Right ventricle myocardium superior (tissue), 1 donor: ENCODE results near the gene TSG101. TPM values are rescaled to one million over a fixed set of nuclear protein-coding genes. Genes with fewer than 3 reads are reported as not detected.

Experiments used
- ATAC-seq: fragments of 200-7000 bp; cut with Tn5 transposase; one replicate; pipeline ENCODE4 v1.9.1; 2020; ENCODE audit warnings: mild to moderate bottlenecking; ENCODE audit not compliant: poor library complexity
- DNase-seq: peaks from one replicate; pipeline ENCODE4 v3.0.0-alpha.2; 2020
- intact Hi-C: fragments of 100-400 bp; cut with DNase I; formaldehyde crosslinking; loops from one replicate; pipeline ENCODE4 v1.11.2; 2022
- total RNA-seq: library from RNA; stranded (reverse); fragmentation: NEBNext Ultra II Directional; extraction: Animal tissue kit (Norgen Biotek cat#: 25700); gene quantifications from one replicate; pipeline ENCODE4 v1.2.1, GENCODE V29; 2021
- donor health status: DM: no; HTN: yes; CAD: no; lungs with severe emphysema.

The TSG101 gene
- total RNA-seq, 1 donor from 2014 or later: 56.2 TPM

GRCh38 chr11:18452927-18453326 is 73.8 kb downstream of the TSG101 start:
- intact Hi-C loops: no loop called here
- DNase-seq: no peak
- no peak for ATAC-seq

- intact Hi-C loops: no loop called here
- no peak for ATAC-seq
- no peak for DNase-seq
Measured at GRCh38 chr11:18449251-18449650, 77.5 kb downstream of the TSG101 start.

DNA sequence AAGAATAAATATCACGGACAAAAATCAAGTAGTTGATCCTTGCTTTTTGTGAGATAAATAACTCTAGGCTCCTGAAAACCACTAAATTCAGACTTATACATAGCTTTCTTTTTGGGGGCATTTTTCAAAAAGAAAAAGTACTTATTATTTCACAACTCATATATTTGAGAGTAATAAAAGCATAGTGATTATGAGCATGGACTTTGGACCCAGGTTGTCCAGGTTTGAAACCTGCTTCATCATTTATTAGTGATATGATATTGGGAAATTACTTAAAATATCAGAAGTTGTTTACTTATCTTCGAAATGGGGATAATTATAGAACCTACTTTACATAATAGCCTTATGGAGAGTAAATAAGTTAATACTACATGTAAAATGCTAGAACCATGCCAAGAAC is 88.1 kb downstream of the TSG101 start:
- intact Hi-C loops: no loop called here

More for the DNA sequence above, 88.1 kb downstream of the TSG101 start:
- DNase-seq (no peak), ATAC-seq (no peak)

Other genes with a start within 250 kb of the TSG101 start
- gene HPS5, start 204.8 kb downstream of the TSG101 start, total RNA-seq: 11.4 TPM
- gene GTF2H1, start 204.4 kb downstream of the TSG101 start, total RNA-seq: 24.4 TPM
- 302 TPM for gene LDHA, start 132.4 kb downstream of the TSG101 start, total RNA-seq
- gene LDHC, start 114.6 kb downstream of the TSG101 start, total RNA-seq: not detected
- not detected for gene LDHAL6A, start 71.1 kb downstream of the TSG101 start, total RNA-seq
- 19.3 TPM for gene UEVLD, start 61.8 kb upstream of the TSG101 start, total RNA-seq
- gene MISFA, start 72.8 kb upstream of the TSG101 start, total RNA-seq: 13.3 TPM
- gene SPTY2D1, start 107.4 kb upstream of the TSG101 start, total RNA-seq: 8.2 TPM
- 4.3 TPM for gene TMEM86A, start 171.8 kb upstream of the TSG101 start, total RNA-seq
- gene IGSF22, start 199.2 kb upstream of the TSG101 start, total RNA-seq: 0.86 TPM